Esophagus squamous epithelium (tissue), 5 donors: ENCODE results near the gene STK25. TPM values are rescaled to one million over a fixed set of nuclear protein-coding genes. Genes with fewer than 3 reads are reported as not detected.

Experiments used
- DNase-seq: peaks from one replicate; lab custom pipeline; 2025; lab: John Stamatoyannopoulos, UW
- H3K27ac ChIP-seq, 4 donors: fragments of 200-600 bp; sonication (generic); one replicate each; pipeline ENCODE4 v1.5.1; 2016 to 2019; ENCODE audit warnings: mild to moderate bottlenecking in 1 of 4
- H3K27me3 ChIP-seq, 4 donors: fragments of 200-600 bp; sonication (generic); 1 replicate in 3 of 4; 2 replicates in 1 of 4; pipeline versions ENCODE4 v1.5.1 to v1.6.0; 2017 to 2021; ENCODE audit warnings: antibody characterized with exemption in 1 of 4
- H3K36me3 ChIP-seq, 3 donors: fragments of 200-600 bp; sonication (generic); one replicate each; pipeline ENCODE4 v1.5.1; 2016 to 2019
- H3K4me1 ChIP-seq, 3 donors: fragments of 200-600 bp; sonication (generic); one replicate each; pipeline ENCODE4 v1.5.1; 2017 to 2019
- H3K4me3 ChIP-seq, 4 donors: fragments of 200-600 bp; sonication (generic); 1 replicate in 3 of 4; 2 replicates in 1 of 4; pipeline ENCODE4 v1.5.1; 2016 to 2019; ENCODE audit warnings: mild to moderate bottlenecking in 2 of 4, moderate library complexity in 1 of 4
- H3K9me3 ChIP-seq, 3 donors: fragments of 200-600 bp; sonication (generic); one replicate each; pipeline ENCODE4 v1.5.1; 2016 to 2019
- CTCF ChIP-seq, 6 experiments: fragments of 450-650 bp in 4 of 6; fragments of 200-600 bp in 2 of 6; sonication (generic) in 2 of 6; IDR thresholded peaks; one replicate each; pipeline ENCODE4 v1.5.1; 2016 to 2019; ENCODE audit warnings: antibody characterized with exemption in 6 of 6, mild to moderate bottlenecking in 4 of 6, moderate library complexity in 4 of 6
- POLR2A ChIP-seq, 4 donors: fragments of 450-650 bp; IDR thresholded peaks; one replicate each; pipeline ENCODE4 v1.6.1; 2017; ENCODE audit warnings: antibody characterized with exemption in 4 of 4, mild to moderate bottlenecking in 4 of 4, moderate library complexity in 3 of 4
- WGBS, 2 donors: methylation state at CpG; one replicate each; pipeline ENCODE4 v1.1.5; 2018; 5-methylcytosine and 5-hydroxymethylcytosine counted together
- intact Hi-C: fragments of 100-400 bp; cut with DNase I; formaldehyde crosslinking; loops from one replicate; pipeline ENCODE4 v1.15.0; 2022
- total RNA-seq, 4 donors: library from RNA; depleted of rRNA; stranded (reverse); fragments of >200 nt; gene quantifications; one replicate each; pipeline ENCODE4 v1.1.0, GENCODE V29; 2016
- donor health status: DM: yes; HTN: yes; CAD: no.

STK25 gene
- total RNA-seq, 4 donors from 2014 or later = 137 to 156 (median 140) TPM

- no peak for DNase-seq
- H3K36me3 ChIP-seq = peaks cover 0 to 63% (median 4%) of the 10 kb centered on the region in 3 donors
- no peaks in the 10 kb centered on the region for H3K9me3 ChIP-seq
- H3K4me1 ChIP-seq = no peaks in the 10 kb centered on the region
- no peak for TF ChIP-seq POLR2A (IDR thresholded peaks at IDR 0.05)
- TF ChIP-seq CTCF (IDR thresholded peaks at IDR 0.05) = no peak
- no peak overlapping the region for H3K27ac ChIP-seq
- 100% methylated on average over 2 of the region's 3 CpGs; no CpG with 5 or more reads in 1 of the 2 donors for WGBS, 2 donors
- H3K27me3 ChIP-seq = no peaks in the 10 kb centered on the region
- intact Hi-C loops = no loop called here
- H3K4me3 ChIP-seq = no peak overlapping the region
Observed at GRCh38 chr2:241475267-241475666, 33.1 kb downstream of the STK25 start.

- no peaks in the 10 kb centered on the region for H3K9me3 ChIP-seq
- H3K27ac ChIP-seq = no peak overlapping the region
- DNase-seq = no peak
- TF ChIP-seq POLR2A (IDR thresholded peaks at IDR 0.05) = no peak
- H3K27me3 ChIP-seq = no peaks in the 10 kb centered on the region
- intact Hi-C loops = no loop called here
- H3K4me1 ChIP-seq = no peaks in the 10 kb centered on the region
- WGBS, 2 donors = 76% methylated on average over 2 of the region's 3 CpGs; no CpG with 5 or more reads in 1 of the 2 donors
- H3K36me3 ChIP-seq = peaks cover 0 to 57% (median 0%) of the 10 kb centered on the region in 3 donors
- H3K4me3 ChIP-seq = no peak overlapping the region
Observed at GRCh38 chr2:241473399-241473798, 35.0 kb downstream of the STK25 start.

GRCh38 chr2:241469746-241470145, 38.6 kb downstream of the STK25 start:
- no peak for TF ChIP-seq CTCF (IDR thresholded peaks at IDR 0.05)
- TF ChIP-seq POLR2A (IDR thresholded peaks at IDR 0.05) = no peak
- Histone ChIP-seq H3K27me3 (no peaks in the 10 kb centered on the region), H3K4me3 (no peak overlapping the region), H3K9me3 (no peaks in the 10 kb centered on the region), H3K4me1 (no peaks in the 10 kb centered on the region), H3K27ac (no peak overlapping the region), H3K36me3 (peaks cover 0 to 29% (median 0%) of the 10 kb centered on the region in 3 donors)
- DNase-seq = no peak
- WGBS, 2 donors = 84 to 95% methylated on average over 2 of the region's 2 CpGs
- intact Hi-C loops = no loop called here

GRCh38 chr2:241468476-241468781, 40.0 kb downstream of the STK25 start:
- Histone ChIP-seq H3K4me1 (no peaks in the 10 kb centered on the region), H3K4me3 (no peak overlapping the region), H3K9me3 (no peaks in the 10 kb centered on the region), H3K27ac (no peak overlapping the region), H3K36me3 (peaks cover 0 to 42% (median 0%) of the 10 kb centered on the region in 3 donors), H3K27me3 (no peaks in the 10 kb centered on the region)
- intact Hi-C loops = no loop called here
- no peak for DNase-seq
- no peak for TF ChIP-seq POLR2A (IDR thresholded peaks at IDR 0.05)
- no peak for TF ChIP-seq CTCF (IDR thresholded peaks at IDR 0.05)
- 67% methylated on average over 1 of the region's 2 CpGs; no CpG with 5 or more reads in 1 of the 2 donors for WGBS, 2 donors

- WGBS, 2 donors = 87 to 88% methylated on average over 9 to 10 of the region's 23 CpGs
- Histone ChIP-seq H3K4me3 (no peak overlapping the region), H3K4me1 (no peaks in the 10 kb centered on the region), H3K27me3 (no peaks in the 10 kb centered on the region), H3K36me3 (peaks cover 0 to 47% (median 0%) of the 10 kb centered on the region in 3 donors), H3K9me3 (no peaks in the 10 kb centered on the region), H3K27ac (no peak overlapping the region)
- DNase-seq = no peak
- intact Hi-C loops = no loop called here
- no peak for TF ChIP-seq CTCF (IDR thresholded peaks at IDR 0.05)
- no peak for TF ChIP-seq POLR2A (IDR thresholded peaks at IDR 0.05)
Observed at GRCh38 chr2:241467777-241468475, 40.5 kb downstream of the STK25 start.
